Thyroid gland (tissue), 4 donors: ENCODE data around the gene SH3D19.
"Not testable (repeated sequence)": the region's sequence is repeated elsewhere in the genome, so short reads cannot be mapped to it uniquely, and the experiment has no call there.

Experiments
- POLR2A ChIP-seq, 2 donors: fragments of 450-650 bp; IDR thresholded peaks; one replicate each; pipeline ENCODE4 v1.6.1; 2017; ENCODE audit warnings: antibody characterized with exemption in 2 of 2, mild to moderate bottlenecking in 2 of 2, moderate library complexity in 1 of 2
- TF ChIP-seq, protein P1 (sequence below), 6 experiments: fragments of 200-600 bp in 3 of 6; fragments of 450-650 bp in 3 of 6; sonication (generic) in 3 of 6; IDR thresholded peaks; one replicate each; pipeline ENCODE4 v1.5.1; 2016 to 2019; ENCODE audit warnings: antibody characterized with exemption in 6 of 6, mild to moderate bottlenecking in 2 of 6, inconsistent platforms in 1 of 6, moderate library complexity in 1 of 6

DNA sequence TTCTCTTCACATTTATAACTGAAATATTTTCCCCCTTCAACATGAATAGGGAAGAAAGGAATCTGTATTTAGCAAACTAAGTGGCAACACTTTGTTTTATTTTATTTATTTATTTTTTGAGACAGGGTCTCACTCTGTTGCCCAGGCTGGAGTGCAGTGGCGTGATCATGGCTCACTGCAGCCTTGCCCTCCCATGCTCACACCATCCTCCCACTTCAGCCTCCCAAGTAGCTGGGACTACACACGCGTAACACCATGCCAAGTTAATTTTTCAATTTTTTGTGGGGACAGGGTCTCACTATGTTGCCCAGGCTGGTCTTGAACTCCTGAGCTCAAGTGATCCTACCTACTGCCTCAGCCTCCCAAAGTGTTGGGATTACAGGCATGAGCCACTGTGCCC, 189.4 kb downstream of the SH3D19 start:
- TF ChIP-seq, protein P1, sequence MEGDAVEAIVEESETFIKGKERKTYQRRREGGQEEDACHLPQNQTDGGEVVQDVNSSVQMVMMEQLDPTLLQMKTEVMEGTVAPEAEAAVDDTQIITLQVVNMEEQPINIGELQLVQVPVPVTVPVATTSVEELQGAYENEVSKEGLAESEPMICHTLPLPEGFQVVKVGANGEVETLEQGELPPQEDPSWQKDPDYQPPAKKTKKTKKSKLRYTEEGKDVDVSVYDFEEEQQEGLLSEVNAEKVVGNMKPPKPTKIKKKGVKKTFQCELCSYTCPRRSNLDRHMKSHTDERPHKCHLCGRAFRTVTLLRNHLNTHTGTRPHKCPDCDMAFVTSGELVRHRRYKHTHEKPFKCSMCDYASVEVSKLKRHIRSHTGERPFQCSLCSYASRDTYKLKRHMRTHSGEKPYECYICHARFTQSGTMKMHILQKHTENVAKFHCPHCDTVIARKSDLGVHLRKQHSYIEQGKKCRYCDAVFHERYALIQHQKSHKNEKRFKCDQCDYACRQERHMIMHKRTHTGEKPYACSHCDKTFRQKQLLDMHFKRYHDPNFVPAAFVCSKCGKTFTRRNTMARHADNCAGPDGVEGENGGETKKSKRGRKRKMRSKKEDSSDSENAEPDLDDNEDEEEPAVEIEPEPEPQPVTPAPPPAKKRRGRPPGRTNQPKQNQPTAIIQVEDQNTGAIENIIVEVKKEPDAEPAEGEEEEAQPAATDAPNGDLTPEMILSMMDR (IDR thresholded peaks at IDR 0.05), result not testable (repeated sequence)
- not testable (repeated sequence) for TF ChIP-seq POLR2A (IDR thresholded peaks at IDR 0.05)
